NCI-H128 (cell line): ENCODE measurements around the gene FAM241A.
"Not testable (repeated sequence)": the region's sequence is repeated elsewhere in the genome, so short reads cannot be mapped to it uniquely, and the experiment has no call there.

Source experiments
- DNase-seq: peaks from one replicate; lab custom pipeline; 2025; ENCODE audit not compliant: unreplicated experiment; lab: John Stamatoyannopoulos, UW

Gene FAM241A

DNA sequence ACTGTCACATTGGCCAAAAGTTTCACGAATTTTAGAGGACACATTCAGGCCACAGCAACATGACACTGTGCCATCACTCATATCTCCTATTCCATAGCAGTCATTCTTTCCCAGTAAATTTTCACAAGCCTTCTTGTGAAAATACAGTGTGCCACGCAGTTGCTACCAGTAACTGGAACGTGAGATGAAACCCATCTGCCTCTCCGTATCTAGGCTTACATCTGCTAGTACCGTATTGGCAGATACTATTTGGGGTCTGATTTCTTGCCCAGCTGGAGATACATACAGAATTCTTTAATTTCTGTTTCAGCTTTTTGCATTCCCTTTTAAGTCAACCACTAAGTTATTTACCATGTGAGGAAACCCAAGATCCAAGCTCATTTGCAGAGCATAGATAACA is 8.7 kb upstream of the FAM241A start:
- no peak for DNase-seq

DNA sequence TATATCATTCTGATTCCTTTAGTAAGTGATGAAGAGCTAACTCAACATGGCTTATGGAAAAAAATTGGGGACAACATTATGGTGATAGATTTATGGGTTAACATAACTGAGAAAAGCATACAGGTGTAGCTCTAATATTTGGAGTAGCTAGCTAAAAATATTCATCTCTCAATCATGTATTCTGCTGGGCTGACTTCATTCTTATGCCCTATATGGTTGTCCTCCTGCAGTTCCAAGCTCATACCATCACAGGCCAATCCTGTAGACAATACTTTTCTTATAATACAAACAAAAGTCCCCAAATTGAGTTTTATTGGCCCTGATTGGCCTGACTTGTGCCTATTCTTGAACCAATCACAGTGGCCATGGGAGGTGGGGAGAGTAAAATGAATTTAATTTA is 6.7 kb upstream of the FAM241A start:
- no peak for DNase-seq

DNA sequence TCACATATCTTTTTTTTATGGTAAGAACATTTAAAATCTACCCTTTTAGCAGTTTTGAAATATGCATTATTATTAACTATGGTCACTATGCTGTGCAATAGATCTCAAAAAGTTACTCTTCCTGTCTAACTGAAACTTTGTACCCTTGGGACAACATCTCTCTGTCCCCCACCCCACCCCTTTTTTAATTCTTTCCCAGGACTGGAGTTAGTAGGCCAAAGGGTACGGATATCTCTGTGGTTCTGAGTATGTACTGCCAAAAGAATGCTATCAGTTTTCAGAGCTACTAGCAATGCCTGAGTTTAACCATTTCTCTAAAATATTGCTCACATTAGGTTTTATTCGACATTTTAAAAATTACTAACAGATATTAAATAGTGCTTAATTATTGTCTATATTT is 4.7 kb upstream of the FAM241A start:
- no peak for DNase-seq

DNA sequence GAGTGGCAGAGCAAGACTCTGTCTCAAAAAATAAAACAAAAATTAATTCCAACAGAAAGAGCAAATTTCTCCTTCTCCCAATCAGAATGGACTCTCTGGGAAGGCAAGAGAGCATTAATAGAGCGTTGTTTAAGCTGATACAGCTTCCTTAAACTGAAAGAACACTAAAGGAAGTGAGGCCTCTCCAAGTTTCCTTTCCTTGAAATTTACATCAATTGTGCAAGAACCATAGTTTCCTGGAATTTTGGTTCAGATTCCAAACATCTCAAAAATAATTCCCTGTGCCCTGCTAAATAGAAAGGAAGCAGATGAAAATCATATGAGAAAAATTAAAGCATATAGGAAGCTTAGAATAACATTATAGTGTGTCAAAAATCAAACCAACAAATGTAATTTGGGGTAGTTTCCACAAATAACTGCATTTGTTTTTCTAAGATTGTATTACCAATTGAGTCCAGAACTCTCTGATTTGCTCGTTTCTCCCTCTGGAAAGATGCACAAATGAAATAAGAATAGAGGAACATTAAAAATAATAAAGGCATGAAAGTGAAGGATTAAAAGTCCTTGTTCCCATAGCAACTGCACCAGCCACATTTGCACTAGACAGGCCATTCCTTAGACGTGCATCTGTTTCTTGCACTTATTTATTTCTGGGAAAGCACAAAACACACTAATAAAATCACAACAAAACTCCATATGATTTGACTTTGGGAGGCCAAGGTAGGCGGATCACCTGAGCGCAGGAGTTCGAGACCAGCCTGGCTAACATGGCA is 3.7 kb upstream of the FAM241A start:
- DNase-seq, result no peak

GRCh38 chr4:112142182-112142581 is 3.1 kb upstream of the FAM241A start:
- DNase-seq, result no peak

GRCh38 chr4:112143781-112144180 is 1.5 kb upstream of the FAM241A start:
- DNase-seq, result no peak

DNA sequence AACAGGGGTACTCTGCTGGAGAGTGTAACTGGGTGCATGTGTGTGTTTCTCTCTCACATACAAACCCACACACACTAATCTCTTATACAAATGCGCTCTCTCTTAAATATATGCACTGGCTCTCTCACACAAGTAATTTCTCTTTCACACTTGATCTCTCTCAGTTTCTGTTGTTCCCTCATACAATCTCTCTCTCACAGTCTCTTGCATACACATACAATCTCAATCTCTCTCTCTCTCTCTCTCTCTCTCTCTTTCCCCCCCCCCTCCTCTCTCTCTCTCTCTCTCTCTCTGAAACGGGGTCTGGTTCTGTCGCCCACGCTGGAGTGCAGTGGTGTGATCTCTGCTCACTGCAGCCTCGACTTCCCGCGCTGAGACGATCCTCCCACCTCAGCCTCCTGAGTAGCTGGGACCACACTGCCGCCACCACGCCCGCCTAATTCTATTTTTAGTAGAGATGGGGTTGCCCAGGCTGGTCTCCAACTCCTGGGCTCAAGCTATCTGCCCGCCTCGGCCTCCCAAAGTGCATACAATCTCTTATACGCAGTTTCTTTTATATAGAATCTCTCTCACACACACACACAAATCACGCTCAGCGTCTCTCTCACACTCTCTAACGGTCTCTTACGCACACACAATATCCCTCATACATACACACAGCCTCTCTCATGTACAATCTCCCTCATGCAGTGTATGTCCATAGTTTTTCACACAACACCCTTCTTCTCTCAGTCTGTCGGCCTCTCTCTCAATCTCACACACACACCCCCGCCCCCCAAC is 518 bp upstream of the FAM241A start:
- DNase-seq, result no peak

GRCh38 chr4:112145790-112146501 is 692 bp downstream of the FAM241A start:
- no peak for DNase-seq

- DNase-seq, result no peak
Observed at GRCh38 chr4:112146502-112146813, 1.2 kb downstream of the FAM241A start.

DNA sequence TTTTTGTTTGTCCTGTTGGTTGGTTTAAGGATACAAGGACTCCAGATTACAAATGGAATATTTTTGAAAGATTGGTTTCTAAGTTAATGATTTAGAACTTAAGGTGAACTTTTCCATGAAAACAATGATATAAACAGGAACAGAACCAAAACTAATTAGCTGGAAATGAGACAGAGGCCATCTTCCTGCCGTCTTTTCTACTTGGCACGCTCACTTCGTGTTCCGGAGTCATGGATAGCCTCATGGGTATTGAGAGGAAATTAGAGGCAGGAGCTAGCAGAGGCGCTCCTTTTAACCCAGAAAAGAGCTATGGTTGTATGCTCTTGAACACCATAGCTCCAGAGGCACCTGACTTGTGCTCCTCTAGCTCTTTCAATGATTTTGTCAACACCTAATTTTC is 2.4 kb downstream of the FAM241A start:
- no peak for DNase-seq

- DNase-seq, result no peak
Observed at GRCh38 chr4:112150920-112151319, 5.7 kb downstream of the FAM241A start.

- DNase-seq, result no peak
Observed at GRCh38 chr4:112152521-112152920, 7.3 kb downstream of the FAM241A start.

DNA sequence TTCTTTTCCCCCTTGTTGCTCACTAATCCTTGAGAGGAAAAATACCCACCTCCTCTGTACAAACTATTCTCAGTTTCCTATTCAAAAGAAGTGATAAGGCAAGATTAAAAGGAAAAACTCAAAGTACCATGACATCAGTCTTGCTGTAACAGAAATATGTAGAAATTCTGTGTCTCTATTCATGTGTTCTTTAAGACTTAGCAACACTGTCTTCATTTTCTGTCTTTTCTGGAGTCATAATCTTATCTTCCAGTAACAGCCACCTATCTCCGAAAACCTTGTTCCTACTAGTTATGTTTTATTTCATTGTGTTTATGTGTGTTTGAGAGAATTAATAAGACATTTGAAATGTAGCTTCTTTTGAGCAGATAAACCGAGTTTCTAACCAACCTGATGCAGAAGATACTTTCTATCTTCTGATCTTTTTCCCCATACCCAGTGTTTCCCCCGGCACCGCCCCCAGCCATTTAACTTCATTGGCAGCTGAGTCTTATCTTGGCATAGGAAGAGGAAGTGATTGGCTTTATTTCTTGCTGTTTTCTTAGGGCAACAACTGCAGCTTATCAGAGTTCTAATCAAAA is 8.0 kb downstream of the FAM241A start:
- DNase-seq, result no peak

- DNase-seq, result no peak
Observed at GRCh38 chr4:112156112-112156511, 10.9 kb downstream of the FAM241A start.

GRCh38 chr4:112156553-112156952 is 11.3 kb downstream of the FAM241A start:
- DNase-seq, result no peak

GRCh38 chr4:112163706-112164105 is 18.5 kb downstream of the FAM241A start:
- DNase-seq, result not testable (repeated sequence)

DNA sequence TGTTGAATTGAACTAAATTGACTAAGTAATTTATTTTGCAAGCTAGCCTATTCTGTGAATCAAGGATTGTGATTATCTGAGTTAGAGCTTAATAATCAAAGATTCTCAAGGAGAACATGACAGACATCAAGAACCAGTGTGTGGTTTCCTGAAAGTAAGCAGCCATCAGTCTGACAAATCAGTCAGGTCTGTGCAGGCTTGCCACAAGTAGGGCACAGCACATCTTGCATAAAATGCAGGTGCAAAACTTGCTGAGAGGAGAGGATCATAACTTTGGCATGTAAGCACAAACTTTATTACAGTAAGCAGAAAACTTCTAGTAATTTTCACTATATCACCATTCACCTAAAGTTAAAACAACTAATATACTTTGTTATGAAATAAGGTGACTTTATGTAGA is 22.5 kb downstream of the FAM241A start:
- no peak for DNase-seq

DNA sequence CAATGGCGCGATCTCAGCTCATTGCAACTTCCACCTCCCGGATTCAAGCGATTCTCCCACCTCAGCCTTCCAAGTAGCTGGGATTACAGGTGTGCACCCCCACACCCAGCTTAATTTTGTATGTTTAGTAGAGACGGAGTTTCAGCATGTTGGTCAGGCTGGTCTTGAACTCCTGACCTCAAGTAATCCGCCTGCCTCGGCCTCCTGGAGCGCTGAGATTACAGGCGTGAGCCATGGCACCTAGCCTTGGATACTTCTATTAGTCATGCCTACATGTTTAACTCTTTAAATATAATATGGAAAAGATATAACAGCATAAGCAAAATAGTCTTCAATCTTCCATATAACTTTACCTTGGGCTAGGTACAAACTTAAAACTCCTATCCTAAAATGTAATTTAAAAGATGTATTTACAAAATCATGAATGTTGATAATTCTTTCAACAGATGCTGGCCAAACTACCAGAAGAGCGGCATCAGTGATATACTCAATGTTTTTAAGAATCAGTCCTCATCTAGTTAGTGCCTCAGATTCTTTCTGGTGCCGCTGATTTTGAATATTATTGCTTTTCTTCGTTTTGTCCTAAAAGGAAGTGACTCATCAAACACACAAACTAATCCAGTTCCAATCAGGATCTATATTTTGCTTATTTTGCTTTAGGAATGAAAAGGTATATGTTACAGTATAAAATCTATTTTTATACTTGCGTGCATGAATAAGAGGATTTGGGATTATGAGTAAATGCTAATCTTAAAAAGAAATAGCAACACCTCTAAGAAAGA is 23.7 kb downstream of the FAM241A start:
- DNase-seq, result no peak

GRCh38 chr4:112170451-112170993 is 25.3 kb downstream of the FAM241A start:
- DNase-seq, result no peak

GRCh38 chr4:112171051-112171763 is 26.0 kb downstream of the FAM241A start:
- not testable (repeated sequence) for DNase-seq
